Breast epithelium (tissue), 4 donors: Measurements from ENCODE around the gene PKNOX2. TPM values are rescaled to one million over a fixed set of nuclear protein-coding genes. Genes with fewer than 3 reads are reported as not detected.
A peak's percentile ranks its signal among the peaks of the same experiment; 100 is the strongest.

Source experiments
- DNase-seq, 2 donors: peaks; one replicate each; pipeline ENCODE4 v3.0.0-alpha.2; 2019; ENCODE audit warnings: low spot score in 2 of 2
- H3K27ac ChIP-seq, 2 donors: fragments of 200-600 bp; sonication (generic) in 1 of 2; one replicate each; pipeline ENCODE4 v1.5.1; 2016 to 2019; ENCODE audit warnings: mild to moderate bottlenecking in 1 of 2
- H3K27me3 ChIP-seq, 2 donors: fragments of 200-600 bp; sonication (generic) in 1 of 2; one replicate each; pipeline versions ENCODE4 v1.5.1 to v1.6.0; 2017 to 2019; ENCODE audit warnings: control low read depth in 1 of 2, mild to moderate bottlenecking in 1 of 2
- H3K36me3 ChIP-seq: fragments of 200-600 bp; one replicate; pipeline ENCODE4 v1.5.1; 2019
- H3K4me1 ChIP-seq, 2 donors: fragments of 200-600 bp; sonication (generic); one replicate each; pipeline ENCODE4 v1.5.1; 2016 to 2019; ENCODE audit warnings: control low read depth in 1 of 2
- H3K4me3 ChIP-seq, 3 donors: fragments of 200-600 bp; sonication (generic); 1 replicate in 2 of 3; 2 replicates in 1 of 3; pipeline ENCODE4 v1.5.1; 2016 to 2019; ENCODE audit warnings: mild to moderate bottlenecking in 3 of 3, moderate library complexity in 2 of 3
- H3K9me3 ChIP-seq, 2 donors: fragments of 200-600 bp; sonication (generic) in 1 of 2; one replicate each; pipeline ENCODE4 v1.5.1; 2016 to 2019; ENCODE audit warnings: control low read depth in 1 of 2
- CTCF ChIP-seq, 3 donors: fragments of 450-650 bp; IDR thresholded peaks; one replicate each; pipeline ENCODE4 v1.5.1; 2016 to 2017; ENCODE audit warnings: antibody characterized with exemption in 3 of 3, mild to moderate bottlenecking in 3 of 3, moderate library complexity in 3 of 3
- POLR2A ChIP-seq: fragments of 450-650 bp; IDR thresholded peaks from one replicate; pipeline ENCODE4 v1.6.1; 2016; ENCODE audit warnings: antibody characterized with exemption, mild to moderate bottlenecking, moderate library complexity
- POLR2AphosphoS5 ChIP-seq, 3 donors: sonication (generic); formaldehyde crosslinking; IDR thresholded peaks; one replicate each; pipeline ENCODE4 v1.6.1; 2017; ENCODE audit warnings: antibody characterized with exemption in 3 of 3
- intact Hi-C: fragments of 100-400 bp; cut with DNase I; formaldehyde crosslinking; loops from one replicate; pipeline ENCODE4 v1.15.1; 2023; ENCODE audit warnings: low total_unique reads
- total RNA-seq, 3 donors: library from RNA; depleted of rRNA; stranded (reverse); fragments of >200 nt; gene quantifications; one replicate each; pipeline ENCODE4 v1.1.0, GENCODE V29; 2016

PKNOX2 gene
- total RNA-seq, 3 donors from 2014 or later: 0.32 to 1.0 (median 0.66) TPM

DNA sequence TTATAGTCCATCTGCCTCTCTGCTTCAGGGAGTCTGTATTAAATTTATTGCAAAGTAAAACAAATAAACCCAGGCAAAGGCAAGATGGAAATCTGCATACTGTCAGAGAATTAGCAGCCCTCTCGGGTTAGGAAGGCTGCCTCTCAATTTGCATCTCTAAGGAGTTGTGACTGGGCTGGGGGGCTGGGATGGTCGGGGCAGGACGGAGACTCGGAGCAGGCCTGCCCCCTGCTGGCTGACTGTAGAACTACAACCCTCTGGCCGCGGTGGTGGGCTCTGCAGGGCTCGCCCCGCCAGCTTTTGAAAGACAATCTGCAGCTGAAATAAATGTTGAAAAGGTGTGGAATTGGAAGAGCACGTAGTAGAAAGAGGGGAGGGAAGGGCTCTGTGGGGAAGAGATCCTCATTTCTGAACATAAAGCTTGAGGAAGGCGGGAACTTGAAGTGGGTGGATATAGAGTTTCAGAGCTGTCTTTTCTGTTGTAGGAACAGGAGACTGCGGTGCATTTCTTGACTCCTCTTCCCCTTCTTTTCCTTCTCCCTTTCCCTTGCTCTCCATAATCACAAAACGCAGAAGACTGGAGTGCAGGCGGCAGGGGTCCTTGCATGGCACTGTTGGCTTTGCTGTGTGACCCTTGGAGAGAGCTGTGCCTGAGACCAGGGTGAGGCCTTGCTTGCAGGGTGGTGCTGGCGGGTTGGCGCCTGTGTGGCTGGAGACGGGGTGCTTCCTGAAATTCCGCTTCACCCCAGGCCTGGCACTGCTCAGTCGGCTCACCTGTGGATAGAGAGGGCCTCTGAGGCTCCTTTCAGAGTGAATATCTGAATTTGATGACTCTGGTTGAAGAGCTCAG, 22.6 kb upstream of the PKNOX2 start:
- intact Hi-C loops: no loop called here

DNA sequence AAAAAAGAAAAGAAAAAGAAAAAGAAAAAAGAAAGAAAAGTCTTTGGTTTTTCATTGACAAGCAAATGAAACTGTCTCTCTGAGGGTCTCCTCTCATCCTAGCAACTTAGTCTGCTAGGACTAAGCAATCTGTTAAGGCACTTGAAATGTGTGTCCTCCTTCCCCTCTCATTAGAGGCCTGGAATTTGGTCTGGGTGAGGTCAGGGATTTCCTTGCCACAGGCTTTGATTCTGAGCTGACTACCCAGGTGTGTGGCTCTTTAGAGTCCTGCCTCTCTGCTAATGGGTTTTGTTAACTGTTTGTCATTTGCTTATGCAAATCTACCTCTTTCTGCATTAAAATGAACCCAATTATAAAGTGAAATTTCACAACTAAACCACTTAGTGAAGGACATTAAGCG, 18.3 kb upstream of the PKNOX2 start:
- H3K27ac ChIP-seq: no peak overlapping the region
- H3K4me1 ChIP-seq: no peaks in the 10 kb centered on the region
- no peaks in the 10 kb centered on the region for H3K9me3 ChIP-seq
- H3K36me3 ChIP-seq: no peaks in the 10 kb centered on the region
- no peak overlapping the region for H3K4me3 ChIP-seq
- DNase-seq: no peak
- intact Hi-C loops: no loop called here
- H3K27me3 ChIP-seq: peaks cover 0 to 5% of the 10 kb centered on the region in 2 donors
- no peak for TF ChIP-seq POLR2AphosphoS5 (IDR thresholded peaks at IDR 0.05)
- TF ChIP-seq POLR2A: no peak
- TF ChIP-seq CTCF (IDR thresholded peaks at IDR 0.05): no peak

More for the DNA sequence above, 22.6 kb upstream of the PKNOX2 start:
- TF ChIP-seq POLR2AphosphoS5 (IDR thresholded peaks at IDR 0.05) (no peak), CTCF (IDR thresholded peaks at IDR 0.05) (peak; percentile 70 to 92 (median 78))
- Histone ChIP-seq H3K36me3 (no peaks in the 10 kb centered on the region), H3K4me1 (no peaks in the 10 kb centered on the region), H3K9me3 (no peaks in the 10 kb centered on the region), H3K4me3 (no peak overlapping the region), H3K27ac (no peak overlapping the region), H3K27me3 (peaks cover 0 to 13% of the 10 kb centered on the region in 2 donors)
- DNase-seq: no peak

- intact Hi-C loops: no loop called here
- no peaks in the 10 kb centered on the region for H3K9me3 ChIP-seq
Measured at GRCh38 chr11:125147280-125147679, 17.3 kb upstream of the PKNOX2 start.

GRCh38 chr11:125148011-125148410, 16.5 kb upstream of the PKNOX2 start:
- no peak for TF ChIP-seq POLR2A
- no peak for TF ChIP-seq POLR2AphosphoS5 (IDR thresholded peaks at IDR 0.05)
- TF ChIP-seq CTCF (IDR thresholded peaks at IDR 0.05): no peak
- Histone ChIP-seq H3K27ac (no peak overlapping the region), H3K4me1 (no peaks in the 10 kb centered on the region), H3K27me3 (no peaks in the 10 kb centered on the region), H3K36me3 (no peaks in the 10 kb centered on the region), H3K4me3 (no peak overlapping the region), H3K9me3 (no peaks in the 10 kb centered on the region)
- intact Hi-C loops: no loop called here
- DNase-seq: no peak

More at GRCh38 chr11:125147280-125147679, 17.3 kb upstream of the PKNOX2 start:
- H3K4me1 ChIP-seq: no peaks in the 10 kb centered on the region
- DNase-seq: no peak
- no peak overlapping the region for H3K4me3 ChIP-seq
- TF ChIP-seq POLR2A: no peak
- no peak for TF ChIP-seq CTCF (IDR thresholded peaks at IDR 0.05)
- no peak for TF ChIP-seq POLR2AphosphoS5 (IDR thresholded peaks at IDR 0.05)
- H3K27me3 ChIP-seq: no peaks in the 10 kb centered on the region
- H3K36me3 ChIP-seq: no peaks in the 10 kb centered on the region
- H3K27ac ChIP-seq: no peak overlapping the region

- H3K36me3 ChIP-seq: no peaks in the 10 kb centered on the region
- intact Hi-C loops: no loop called here
- H3K9me3 ChIP-seq: no peaks in the 10 kb centered on the region
- no peaks in the 10 kb centered on the region for H3K4me1 ChIP-seq
- H3K4me3 ChIP-seq: no peak overlapping the region
- no peaks in the 10 kb centered on the region for H3K27me3 ChIP-seq
- no peak for TF ChIP-seq POLR2A
- no peak for TF ChIP-seq CTCF (IDR thresholded peaks at IDR 0.05)
- TF ChIP-seq POLR2AphosphoS5 (IDR thresholded peaks at IDR 0.05): no peak
- H3K27ac ChIP-seq: no peak overlapping the region
- no peak for DNase-seq
Measured at GRCh38 chr11:125148743-125149142, 15.8 kb upstream of the PKNOX2 start.
